K562 (cell line): ENCODE measurements around the gene NEURL1. TPM values are rescaled to one million over a fixed set of nuclear protein-coding genes. Genes with fewer than 3 reads are reported as not detected.
"Not testable (repeated sequence)": the region's sequence is repeated elsewhere in the genome, so short reads cannot be mapped to it uniquely, and the experiment has no call there.

Experiments used
- ATAC-seq: fragments of 200-7000 bp; cut with Tn5 transposase; 3 replicates; pipeline ENCODE4 v1.9.1; 2020; ENCODE audit warnings: moderate library complexity
- BruUV-seq: library from RNA; stranded (reverse); fragments of 400-500 nt; replicated peaks from 2 replicates; lab custom pipeline; 2021; lab: Mats Ljungman, UMichigan
- CTCF ChIA-PET: fragments of 300-600 bp; formaldehyde crosslinking; extraction: SDS; loops from one replicate; lab custom pipeline; 2021; ENCODE audit warnings: low intra/inter-chr PET ratio; lab: Yijun Ruan, JAX
- POLR2A ChIA-PET: fragments of 300-600, 350-650 bp; sonication (Branson Sonifier 250); formaldehyde crosslinking; extraction: SDS; loops from one replicate; lab custom pipeline; 2021; ENCODE audit warnings: antibody characterized with exemption, inconsistent platforms; lab: Yijun Ruan, JAX
- DNase-seq, 4 experiments: peaks; one replicate each; pipeline versions ENCODE4 v3.0.0 to v3.0.0-alpha.2; 2011 to 2018; ENCODE audit warnings: low spot score in 3 of 4, mixed read lengths in 3 of 4; ENCODE audit errors: extremely low read depth in 1 of 4
- FAIRE-seq: peaks from 2 replicates; lab custom pipeline; 2011; peaks lifted over from hg19 to GRCh38; lab: Jason Lieb, UNC
- H2AFZ ChIP-seq: 2 replicates; pipeline ENCODE4 v1.6.0; 2011; ENCODE audit warnings: low read depth, low read length, control low read depth, inconsistent platforms
- H3K27ac ChIP-seq: fragments of 200-600 bp; 3 replicates; pipeline ENCODE4 v1.8.0; 2011; ENCODE audit warnings: low read depth, mild to moderate bottlenecking, control low read depth, inconsistent platforms, low read length, moderate library complexity, mixed read lengths; ENCODE audit errors: extremely low read depth
- H3K27me3 ChIP-seq, 2 experiments: fragments of 300-600 bp in 1 of 2; 2 replicates in 1 of 2; 3 replicates in 1 of 2; pipeline versions ENCODE4 v1.6.0 to v1.8.0; 2011; ENCODE audit warnings: inconsistent platforms in 2 of 2, low read length in 2 of 2, mild to moderate bottlenecking in 1 of 2, mixed read lengths in 1 of 2, moderate library complexity in 1 of 2; ENCODE audit not compliant: control insufficient read depth in 2 of 2, insufficient read depth in 2 of 2
- H3K36me3 ChIP-seq: fragments of 300-600 bp; 3 replicates; pipeline ENCODE4 v1.8.0; 2011; ENCODE audit warnings: mild to moderate bottlenecking, low read length, inconsistent platforms; ENCODE audit not compliant: control insufficient read depth, insufficient read depth
- H3K4me1 ChIP-seq, 2 experiments: fragments of 200-600 bp in 1 of 2; replicated peaks in 1 of 2; 2 replicates in 1 of 2; 3 replicates in 1 of 2; pipeline versions ENCODE4 v1.5.1 to v1.8.0; 2011; ENCODE audit warnings: inconsistent platforms in 2 of 2, low read length in 2 of 2, mild to moderate bottlenecking in 1 of 2, mixed read lengths in 1 of 2, moderate library complexity in 1 of 2; ENCODE audit not compliant: control insufficient read depth in 2 of 2, insufficient read depth in 2 of 2
- H3K4me2 ChIP-seq: 2 replicates; pipeline ENCODE4 v1.6.1; 2011; ENCODE audit warnings: low read length, control low read depth, inconsistent platforms, mixed read lengths; ENCODE audit not compliant: insufficient read depth
- H3K4me3 ChIP-seq: fragments of 200-600 bp; sonication (generic), shearing (Covaris generic); 2 replicates; pipeline ENCODE4 v1.5.1; 2016; ENCODE audit warnings: control low read depth, inconsistent platforms
- H3K79me2 ChIP-seq: fragments of 200-600 bp; 3 replicates; pipeline ENCODE4 v1.8.0; 2011; ENCODE audit warnings: low read length, inconsistent platforms; ENCODE audit not compliant: control insufficient read depth, insufficient read depth
- H3K9ac ChIP-seq, 2 experiments: 2 replicates each; pipeline versions ENCODE4 v1.6.0 to v1.6.1; 2011; ENCODE audit warnings: low read depth in 2 of 2, low read length in 2 of 2, control low read depth in 1 of 2, inconsistent platforms in 1 of 2, mild to moderate bottlenecking in 1 of 2, mixed read lengths in 1 of 2; ENCODE audit not compliant: insufficient read depth in 1 of 2
- H3K9me1 ChIP-seq: one replicate; pipeline ENCODE4 v1.6.0; 2011; ENCODE audit warnings: inconsistent platforms, mild to moderate bottlenecking, low read length, moderate library complexity; ENCODE audit not compliant: control insufficient read depth, insufficient read depth
- H3K9me3 ChIP-seq: replicated peaks from 2 replicates; pipeline ENCODE4 v1.5.1; 2011; ENCODE audit warnings: low read depth, low read length, inconsistent platforms; ENCODE audit not compliant: control insufficient read depth, insufficient read depth
- H4K20me1 ChIP-seq: replicated peaks from 2 replicates; pipeline ENCODE4 v1.6.1; 2011; ENCODE audit warnings: low read length, inconsistent platforms, mixed read lengths; ENCODE audit not compliant: control insufficient read depth, insufficient read depth
- C11orf30 ChIP-seq: fragments of 450-650 bp; IDR thresholded peaks from 2 replicates; pipeline ENCODE4 v1.6.1; 2016; ENCODE audit warnings: low read depth, mild to moderate bottlenecking
- CEBPG ChIP-seq, 3 experiments: fragments of 200-800 bp in 1 of 3; sonication (Bioruptor generic) in 1 of 3; sonication (generic) in 1 of 3; formaldehyde crosslinking in 1 of 3; IDR thresholded peaks in 2 of 3; conservative IDR thresholded peaks in 1 of 3; 2 replicates each; pipeline versions ENCODE4 v1.6.1 to v1.8.0; 2016 to 2022; ENCODE audit warnings: missing compliant biosample characterization in 2 of 3, missing genetic modification characterization in 2 of 3, mild to moderate bottlenecking in 1 of 3, missing genetic modification reagents in 1 of 3
- HES1 ChIP-seq: fragments of 450-650 bp; IDR thresholded peaks from 2 replicates; pipeline ENCODE4 v1.6.1; 2016; ENCODE audit warnings: low read depth, mild to moderate bottlenecking, moderate library complexity
- HOXB6 ChIP-seq: fragments of 250-450 bp; sonication (Bioruptor Pico); IDR thresholded peaks from 2 replicates; pipeline ENCODE4 v1.5.1; 2022; ENCODE audit warnings: mild to moderate bottlenecking, borderline replicate concordance
- MAZ ChIP-seq, 2 experiments: fragments of 450-650 bp in 1 of 2; sonication (generic) in 1 of 2; formaldehyde crosslinking; IDR thresholded peaks in 1 of 2; conservative IDR thresholded peaks in 1 of 2; 2 replicates each; pipeline versions ENCODE4 v1.4.0 to v1.5.0; 2020; ENCODE audit warnings: mild to moderate bottlenecking in 1 of 2, missing genetic modification reagents in 1 of 2
- MCM2 ChIP-seq: fragments of 450-650 bp; IDR thresholded peaks from 2 replicates; pipeline ENCODE4 v1.6.1; 2017; ENCODE audit warnings: low read depth, mild to moderate bottlenecking
- NFE2 ChIP-seq: IDR thresholded peaks from 2 replicates; pipeline ENCODE4 v1.6.1; 2014; ENCODE audit warnings: antibody characterized with exemption, low read depth
- POLR2AphosphoS5 ChIP-seq: IDR thresholded peaks from 2 replicates; pipeline ENCODE4 v1.6.1; 2011; ENCODE audit warnings: mild to moderate bottlenecking, low read depth, low read length, moderate library complexity; ENCODE audit not compliant: control insufficient read depth, insufficient read depth
- RBM39 ChIP-seq: fragments of 200-400 bp; formaldehyde crosslinking; optimal IDR thresholded peaks from 2 replicates; pipeline ENCODE3; 2018; ENCODE audit warnings: low read depth, low read length
- SNAPC5 ChIP-seq: fragments of 250-450 bp; sonication (Bioruptor Pico); IDR thresholded peaks from 2 replicates; pipeline ENCODE4 v1.8.0; 2021; ENCODE audit warnings: moderate library complexity, mild to moderate bottlenecking, inconsistent platforms
- SOX6 ChIP-seq: fragments of 450-650 bp; IDR thresholded peaks from 2 replicates; pipeline ENCODE4 v1.6.1; 2014; ENCODE audit warnings: mild to moderate bottlenecking
- ZC3H11A ChIP-seq: IDR thresholded peaks from 2 replicates; pipeline ENCODE4 v1.6.1; 2012; ENCODE audit warnings: low read depth, low read length, improper control_type of control experiment
- ZNF165 ChIP-seq: fragments of 250-450 bp; sonication (Bioruptor Pico); IDR thresholded peaks from 2 replicates; pipeline ENCODE4 v1.4.0; 2020; ENCODE audit warnings: borderline replicate concordance
- ZNF41 ChIP-seq: fragments of 250-450 bp; sonication (Bioruptor Pico); conservative IDR thresholded peaks from 2 replicates; pipeline ENCODE4 v1.4.0; 2020; ENCODE audit warnings: mild to moderate bottlenecking
- WGBS: fragments of 100-300 bp; shearing (Covaris generic); methylation state at CpG from one replicate; pipeline ENCODE4 v1.1.6; 2016; ENCODE audit warnings: low coverage, mixed read lengths; ENCODE audit not compliant: insufficient coverage; ENCODE audit errors: missing lambda C conversion rate; 5-methylcytosine and 5-hydroxymethylcytosine counted together
- in situ Hi-C: fragments of 300-500 bp; cut with MboI; formaldehyde crosslinking; loops from 4 replicates; pipeline ENCODE4 v1.15.0; 2018; ENCODE audit warnings: inconsistent platforms, mixed read lengths
- intact Hi-C: fragments of 100-400 bp; cut with micrococcal nuclease; formaldehyde crosslinking; loops from 2 replicates; pipeline ENCODE4 v1.14.2; 2022
- polyA plus RNA-seq, 8 experiments: library from polyadenylated mRNA; depleted of rRNA in 4 of 8; stranded (reverse) in 5 of 8; unstranded in 3 of 8; fragments of >200 nt; fragmentation: Nextera tagmentation in 2 of 8; fragmentation: Illumina TruSeq in 1 of 8; extraction: Ambion mirVana in 2 of 8; extraction: Trizol in 1 of 8; gene quantifications; 2 replicates each; pipeline versions ENCODE4 v1.2.1 to v1.2.3, GENCODE V29; 2011 to 2014; ENCODE audit warnings: inconsistent platforms in 1 of 8, missing spikeins in 1 of 8
- total RNA-seq, 7 experiments: library from RNA; depleted of rRNA in 6 of 7; stranded (reverse); fragments of >200 nt in 6 of 7; fragmentation: Illumina TruSeq in 2 of 7; extraction: Trizol in 2 of 7; gene quantifications; 2 replicates each; pipeline versions ENCODE4 v1.2.1 to v1.2.3, GENCODE V29; 2011 to 2021; ENCODE audit warnings: low replicate concordance in 1 of 7

Gene NEURL1
- total and polyA plus RNA-seq, 9 of the 15 experiments (the other 6 are each of a cell fraction or from before 2014, with no cell fraction given), result 0.01 to 0.45 (median 0.16) TPM; not detected in 5

GRCh38 chr10:103503777-103504176, 10.3 kb downstream of the NEURL1 start:
- in situ Hi-C loops, H3K79me2 ChIP-seq, H3K9me1 ChIP-seq, H2AFZ ChIP-seq, CTCF ChIA-PET, H3K4me3 ChIP-seq, ATAC-seq, DNase-seq, H4K20me1 ChIP-seq: not testable (repeated sequence)
- H3K27me3 ChIP-seq, result peaks cover 8 to 47% of the 10 kb centered on the region in 2 experiments; a peak in 3 of 5 replicates
- 29% methylated on average over 6 of the region's 6 CpGs for WGBS
- intact Hi-C loops, result loop anchor here (5.0 kb wide), 1 partner anchor 39 kb away; no protein-coding TSS in a partner anchor
- 0 out of 2 replicates have a peak, but pooled peaks have one; percentile 7 for TF ChIP-seq ZC3H11A
- TF ChIP-seq, all 486 proteins: peak for 1; not testable (repeated sequence) for 485
- H3K4me1 ChIP-seq, H3K9me3 ChIP-seq, H3K36me3 ChIP-seq, FAIRE-seq, H3K4me2 ChIP-seq, H3K27ac ChIP-seq, H3K9ac ChIP-seq, BruUV-seq, POLR2A ChIA-PET: not testable (repeated sequence)

- Histone ChIP-seq H3K9ac (no peak overlapping the region), H3K27ac (peak overlapping the region; percentile 54; the same call in 1 of the 3 replicates), H3K4me1 (peaks cover 0 to 10% of the 10 kb centered on the region in 2 experiments; a peak in 4 of 5 replicates), H3K36me3 (no peaks in the 10 kb centered on the region), H2AFZ (no peak overlapping the region), H3K9me1 (no peaks in the 10 kb centered on the region), H4K20me1 (no peaks in the 10 kb centered on the region), H3K79me2 (no peaks in the 10 kb centered on the region), H3K4me3 (no peak overlapping the region), H3K27me3 (peaks cover 8 to 47% of the 10 kb centered on the region in 2 experiments; a peak in 3 of 5 replicates), H3K4me2 (no peak overlapping the region), H3K9me3 (no peaks in the 10 kb centered on the region)
- 1% methylated on average over 10 of the region's 10 CpGs for WGBS
- ChIA-PET CTCF (no interaction called here), POLR2A (no interaction called here)
- in situ Hi-C loops (no loop called here), intact Hi-C loops (loop anchor here (5.0 kb wide), 1 partner anchor 38 kb away; no protein-coding TSS in a partner anchor)
- peak; percentile 98 for FAIRE-seq
- peak; percentile 91 for ATAC-seq
- DNase-seq, result peak; percentile 52 to 76 (median 62)
- no TSS peak for BruUV-seq
- TF ChIP-seq RBM39, result no peak
- peak; percentile 48; the same call in 1 of the 2 replicates for TF ChIP-seq NFE2
- no peak for TF ChIP-seq HOXB6 (CRISPR knock-in tag)
- TF ChIP-seq POLR2AphosphoS5, result peak; percentile 51; the same call in 1 of the 2 replicates
- no peak for TF ChIP-seq ZNF41 (CRISPR knock-in tag)
- peak; percentile 98 for TF ChIP-seq HES1
- TF ChIP-seq MCM2, result no peak
- TF ChIP-seq CEBPG (CRISPR knock-in tag; IDR thresholded peaks at IDR 0.05), result peak; percentile 83
- TF ChIP-seq CEBPG (tag; conservative IDR thresholded peaks at IDR 0.05 in 1 of 2, IDR thresholded peaks at IDR 0.05 in 1 of 2), result no peak; a peak in 1 of 4 replicates
- peak; percentile 80 for TF ChIP-seq C11orf30
- 0 out of 4 replicates have a peak, but pooled peaks of 1 of the 2 experiments have one; percentile 42 for TF ChIP-seq MAZ (CRISPR knock-in tag; conservative IDR thresholded peaks at IDR 0.05 in 1 of 2, IDR thresholded peaks at IDR 0.05 in 1 of 2)
- TF ChIP-seq ZNF165 (CRISPR knock-in tag), result no peak
- TF ChIP-seq SOX6, result peak; percentile 94
- TF ChIP-seq SNAPC5 (CRISPR knock-in tag), result no peak
Observed at GRCh38 chr10:103504181-103504783, 10.8 kb downstream of the NEURL1 start.
